ENCODE results near the gene VWA5B1. TPM values are rescaled to one million over a fixed set of nuclear protein-coding genes. Genes with fewer than 3 reads are reported as not detected.

VWA5B1 gene
- total and polyA plus RNA-seq, 2 experiments from 2014 or later: 0.16 to 1.0 TPM

GRCh38 chr1:20275319-20275925, 15.3 kb upstream of the VWA5B1 start:
- H3K36me3 ChIP-seq (ENCODE audit: insufficient read depth): no peaks in the 10 kb centered on the region
- Mint-ChIP-seq H3K27ac (no peak overlapping the region), H3K9me3 (peaks cover 7% of the 10 kb centered on the region; the same call in 2 of the 3 replicates), H3K4me1 (peaks cover 22% of the 10 kb centered on the region), H3K27me3 (ENCODE audit: insufficient read depth, low read depth, poor library complexity) (peaks cover 3% of the 10 kb centered on the region), H3K36me3 (ENCODE audit: low read depth) (no peaks in the 10 kb centered on the region; the same call in 2 of the 3 replicates), H3K4me3 (no peak overlapping the region)
- ATAC-seq: no peak
- H3K27me3 ChIP-seq (ENCODE audit: insufficient read depth): no peaks in the 10 kb centered on the region
- H3F3A ChIP-seq (replicated peaks; ENCODE audit: low read depth): no peaks in the 10 kb centered on the region
- H3K4me3 ChIP-seq: no peak overlapping the region
- no peak overlapping the region for H2AFZ ChIP-seq
- no peaks in the 10 kb centered on the region for H4K20me1 ChIP-seq (replicated peaks; ENCODE audit: insufficient read depth)
- DNase-seq (ENCODE audit: low spot score): no peak
- no peak overlapping the region for H3K27ac ChIP-seq (ENCODE audit: low read depth)
- H3K79me2 ChIP-seq (replicated peaks; ENCODE audit: insufficient read depth): no peaks in the 10 kb centered on the region
- H3K9me2 ChIP-seq (ENCODE audit: insufficient read depth): peaks cover 3% of the 10 kb centered on the region; the same call in 1 of the 2 replicates
- TF ChIP-seq POLR2AphosphoS5 (IDR thresholded peaks at IDR 0.05; ENCODE audit: low read depth) (no peak), REST (IDR thresholded peaks at IDR 0.05; ENCODE audit: unreplicated experiment) (no peak), ZNF331 (CRISPR knock-in tag; IDR thresholded peaks at IDR 0.05; ENCODE audit: low read depth) (no peak), CREB1 (CRISPR knock-in tag; IDR thresholded peaks at IDR 0.05; ENCODE audit: low read depth) (no peak), CTCF (conservative IDR thresholded peaks at IDR 0.05; ENCODE audit: low read depth in 2 of 2) (no peak), JUNB (IDR thresholded peaks at IDR 0.05; ENCODE audit: unreplicated experiment) (no peak), EZH2phosphoT487 (IDR thresholded peaks at IDR 0.05; ENCODE audit: unreplicated experiment) (no peak), STAT1 (IDR thresholded peaks at IDR 0.05; ENCODE audit: unreplicated experiment) (no peak), ZNF114 (CRISPR knock-in tag; IDR thresholded peaks at IDR 0.05) (no peak), EZH2 (IDR thresholded peaks at IDR 0.05; ENCODE audit: low read depth, unreplicated experiment) (no peak), NANOG (IDR thresholded peaks at IDR 0.05; ENCODE audit: borderline replicate concordance) (no peak)
- TF ChIP-seq, protein P1, sequence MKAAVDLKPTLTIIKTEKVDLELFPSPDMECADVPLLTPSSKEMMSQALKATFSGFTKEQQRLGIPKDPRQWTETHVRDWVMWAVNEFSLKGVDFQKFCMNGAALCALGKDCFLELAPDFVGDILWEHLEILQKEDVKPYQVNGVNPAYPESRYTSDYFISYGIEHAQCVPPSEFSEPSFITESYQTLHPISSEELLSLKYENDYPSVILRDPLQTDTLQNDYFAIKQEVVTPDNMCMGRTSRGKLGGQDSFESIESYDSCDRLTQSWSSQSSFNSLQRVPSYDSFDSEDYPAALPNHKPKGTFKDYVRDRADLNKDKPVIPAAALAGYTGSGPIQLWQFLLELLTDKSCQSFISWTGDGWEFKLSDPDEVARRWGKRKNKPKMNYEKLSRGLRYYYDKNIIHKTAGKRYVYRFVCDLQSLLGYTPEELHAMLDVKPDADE (IDR thresholded peaks at IDR 0.05): no peak
- TF ChIP-seq, protein P2, sequence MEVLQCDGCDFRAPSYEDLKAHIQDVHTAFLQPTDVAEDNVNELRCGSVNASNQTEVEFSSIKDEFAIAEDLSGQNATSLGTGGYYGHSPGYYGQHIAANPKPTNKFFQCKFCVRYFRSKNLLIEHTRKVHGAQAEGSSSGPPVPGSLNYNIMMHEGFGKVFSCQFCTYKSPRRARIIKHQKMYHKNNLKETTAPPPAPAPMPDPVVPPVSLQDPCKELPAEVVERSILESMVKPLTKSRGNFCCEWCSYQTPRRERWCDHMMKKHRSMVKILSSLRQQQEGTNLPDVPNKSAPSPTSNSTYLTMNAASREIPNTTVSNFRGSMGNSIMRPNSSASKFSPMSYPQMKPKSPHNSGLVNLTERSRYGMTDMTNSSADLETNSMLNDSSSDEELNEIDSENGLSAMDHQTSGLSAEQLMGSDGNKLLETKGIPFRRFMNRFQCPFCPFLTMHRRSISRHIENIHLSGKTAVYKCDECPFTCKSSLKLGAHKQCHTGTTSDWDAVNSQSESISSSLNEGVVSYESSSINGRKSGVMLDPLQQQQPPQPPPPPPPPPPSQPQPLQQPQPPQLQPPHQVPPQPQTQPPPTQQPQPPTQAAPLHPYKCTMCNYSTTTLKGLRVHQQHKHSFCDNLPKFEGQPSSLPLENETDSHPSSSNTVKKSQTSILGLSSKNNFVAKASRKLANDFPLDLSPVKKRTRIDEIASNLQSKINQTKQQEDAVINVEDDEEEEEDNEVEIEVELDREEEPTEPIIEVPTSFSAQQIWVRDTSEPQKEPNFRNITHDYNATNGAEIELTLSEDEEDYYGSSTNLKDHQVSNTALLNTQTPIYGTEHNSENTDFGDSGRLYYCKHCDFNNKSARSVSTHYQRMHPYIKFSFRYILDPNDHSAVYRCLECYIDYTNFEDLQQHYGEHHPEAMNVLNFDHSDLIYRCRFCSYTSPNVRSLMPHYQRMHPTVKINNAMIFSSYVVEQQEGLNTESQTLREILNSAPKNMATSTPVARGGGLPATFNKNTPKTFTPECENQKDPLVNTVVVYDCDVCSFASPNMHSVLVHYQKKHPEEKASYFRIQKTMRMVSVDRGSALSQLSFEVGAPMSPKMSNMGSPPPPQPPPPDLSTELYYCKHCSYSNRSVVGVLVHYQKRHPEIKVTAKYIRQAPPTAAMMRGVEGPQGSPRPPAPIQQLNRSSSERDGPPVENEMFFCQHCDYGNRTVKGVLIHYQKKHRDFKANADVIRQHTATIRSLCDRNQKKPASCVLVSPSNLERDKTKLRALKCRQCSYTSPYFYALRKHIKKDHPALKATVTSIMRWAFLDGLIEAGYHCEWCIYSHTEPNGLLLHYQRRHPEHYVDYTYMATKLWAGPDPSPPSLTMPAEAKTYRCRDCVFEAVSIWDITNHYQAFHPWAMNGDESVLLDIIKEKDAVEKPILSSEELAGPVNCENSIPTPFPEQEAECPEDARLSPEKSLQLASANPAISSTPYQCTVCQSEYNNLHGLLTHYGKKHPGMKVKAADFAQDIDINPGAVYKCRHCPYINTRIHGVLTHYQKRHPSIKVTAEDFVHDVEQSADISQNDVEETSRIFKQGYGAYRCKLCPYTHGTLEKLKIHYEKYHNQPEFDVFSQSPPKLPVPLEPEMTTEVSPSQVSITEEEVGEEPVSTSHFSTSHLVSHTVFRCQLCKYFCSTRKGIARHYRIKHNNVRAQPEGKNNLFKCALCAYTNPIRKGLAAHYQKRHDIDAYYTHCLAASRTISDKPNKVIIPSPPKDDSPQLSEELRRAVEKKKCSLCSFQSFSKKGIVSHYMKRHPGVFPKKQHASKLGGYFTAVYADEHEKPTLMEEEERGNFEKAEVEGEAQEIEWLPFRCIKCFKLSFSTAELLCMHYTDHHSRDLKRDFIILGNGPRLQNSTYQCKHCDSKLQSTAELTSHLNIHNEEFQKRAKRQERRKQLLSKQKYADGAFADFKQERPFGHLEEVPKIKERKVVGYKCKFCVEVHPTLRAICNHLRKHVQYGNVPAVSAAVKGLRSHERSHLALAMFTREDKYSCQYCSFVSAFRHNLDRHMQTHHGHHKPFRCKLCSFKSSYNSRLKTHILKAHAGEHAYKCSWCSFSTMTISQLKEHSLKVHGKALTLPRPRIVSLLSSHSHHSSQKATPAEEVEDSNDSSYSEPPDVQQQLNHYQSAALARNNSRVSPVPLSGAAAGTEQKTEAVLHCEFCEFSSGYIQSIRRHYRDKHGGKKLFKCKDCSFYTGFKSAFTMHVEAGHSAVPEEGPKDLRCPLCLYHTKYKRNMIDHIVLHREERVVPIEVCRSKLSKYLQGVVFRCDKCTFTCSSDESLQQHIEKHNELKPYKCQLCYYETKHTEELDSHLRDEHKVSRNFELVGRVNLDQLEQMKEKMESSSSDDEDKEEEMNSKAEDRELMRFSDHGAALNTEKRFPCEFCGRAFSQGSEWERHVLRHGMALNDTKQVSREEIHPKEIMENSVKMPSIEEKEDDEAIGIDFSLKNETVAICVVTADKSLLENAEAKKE (CRISPR knock-in tag; IDR thresholded peaks at IDR 0.05): no peak
- H3K4me1 ChIP-seq (ENCODE audit: insufficient read depth): peaks cover 14% of the 10 kb centered on the region
- no peak overlapping the region for H3K4me2 ChIP-seq

All from GM23338 (cell line).